Endothelial cell of umbilical vein (primary cell): ENCODE results near the gene RNF32. TPM values are rescaled to one million over a fixed set of nuclear protein-coding genes. Genes with fewer than 3 reads are reported as not detected.

Experiments
- BruUV-seq: library from RNA; stranded (reverse); fragments of 400-500 nt; replicated peaks from 2 replicates; lab custom pipeline; 2021; lab: Mats Ljungman, UMichigan
- CTCF ChIA-PET: fragments of 300-600, 350-600 bp; sonication (Branson Sonifier 250); formaldehyde crosslinking; loops from one replicate; lab custom pipeline; 2021; ENCODE audit warnings: antibody characterized with exemption, inconsistent platforms; lab: Charles Lee
- POLR2A ChIA-PET: fragments of 300-600, 350-600 bp; sonication (Branson Sonifier 250); formaldehyde crosslinking; loops from one replicate; lab custom pipeline; 2021; ENCODE audit warnings: antibody characterized with exemption, inconsistent platforms; lab: Charles Lee
- DNase-seq: peaks from one replicate; pipeline ENCODE4 v3.0.0-alpha.2; 2011; ENCODE audit warnings: low read depth, low spot score
- FAIRE-seq: peaks from 2 replicates; lab custom pipeline; 2011; peaks lifted over from hg19 to GRCh38; lab: Jason Lieb, UNC
- H2AFZ ChIP-seq: 2 replicates; pipeline ENCODE4 v1.6.0; 2012; ENCODE audit warnings: low read depth, low read length, control low read depth, inconsistent platforms
- H3K27ac ChIP-seq: 2 replicates; pipeline ENCODE4 v1.5.1; 2011; ENCODE audit warnings: low read depth, mild to moderate bottlenecking, control low read depth, low read length, moderate library complexity; ENCODE audit not compliant: insufficient read depth
- H3K27me3 ChIP-seq, 2 experiments: 2 replicates each; pipeline versions ENCODE4 v1.6.0 to v1.6.1; 2011; ENCODE audit warnings: low read length in 2 of 2, mixed read lengths in 1 of 2; ENCODE audit not compliant: control insufficient read depth in 2 of 2, insufficient read depth in 2 of 2
- H3K36me3 ChIP-seq, 2 experiments: 2 replicates in 1 of 2; 3 replicates in 1 of 2; pipeline ENCODE4 v1.5.1; 2011; ENCODE audit warnings: low read length in 2 of 2, mild to moderate bottlenecking in 1 of 2, moderate library complexity in 1 of 2; ENCODE audit not compliant: control insufficient read depth in 2 of 2, insufficient read depth in 2 of 2; ENCODE audit errors: extremely low read depth in 1 of 2
- H3K4me1 ChIP-seq: 3 replicates; pipeline ENCODE4 v1.5.1; 2011; ENCODE audit warnings: mild to moderate bottlenecking, low read length; ENCODE audit not compliant: control insufficient read depth, insufficient read depth; ENCODE audit errors: extremely low read depth
- H3K4me2 ChIP-seq: 2 replicates; pipeline ENCODE4 v1.6.1; 2011; ENCODE audit warnings: low read length, control low read depth, mixed read lengths; ENCODE audit not compliant: insufficient read depth
- H3K4me3 ChIP-seq, 3 experiments: fragments of 200-600 bp in 1 of 3; sonication (generic), shearing (Covaris generic) in 1 of 3; replicated peaks in 1 of 3; 2 replicates each; pipeline ENCODE4 v1.5.1; 2011 to 2016; ENCODE audit warnings: control low read depth in 3 of 3, low read length in 3 of 3, mild to moderate bottlenecking in 2 of 3, inconsistent platforms in 1 of 3, low read depth in 1 of 3, moderate library complexity in 1 of 3; ENCODE audit not compliant: insufficient read depth in 1 of 3
- H3K79me2 ChIP-seq: 2 replicates; pipeline ENCODE4 v1.6.0; 2012; ENCODE audit warnings: low read length, inconsistent platforms; ENCODE audit not compliant: control insufficient read depth, insufficient read depth
- H3K9ac ChIP-seq: replicated peaks from 2 replicates; pipeline ENCODE3; 2011; ENCODE audit warnings: low read length, control low read depth; ENCODE audit not compliant: insufficient read depth; ENCODE audit errors: extremely low read depth
- H3K9me1 ChIP-seq: replicated peaks from 3 replicates; pipeline ENCODE4 v1.6.0; 2011; ENCODE audit warnings: mild to moderate bottlenecking, low read length; ENCODE audit not compliant: control insufficient read depth, insufficient read depth; ENCODE audit errors: extremely low read depth
- H3K9me3 ChIP-seq: replicated peaks from 2 replicates; pipeline ENCODE4 v1.5.1; 2012; ENCODE audit warnings: low read length, inconsistent platforms; ENCODE audit not compliant: control insufficient read depth, insufficient read depth
- H4K20me1 ChIP-seq: replicated peaks from 2 replicates; pipeline ENCODE3; 2011; ENCODE audit warnings: mild to moderate bottlenecking, low read length; ENCODE audit not compliant: control insufficient read depth, insufficient read depth; ENCODE audit errors: extremely low read depth
- CTCF ChIP-seq, 2 donors: IDR thresholded peaks; 1 replicate in 1 of 2; 2 replicates in 1 of 2; pipeline ENCODE4 v1.5.1; 2011; ENCODE audit warnings: low read length in 2 of 2, mild to moderate bottlenecking in 2 of 2, moderate library complexity in 2 of 2, control low read depth in 1 of 2, inconsistent platforms in 1 of 2, low read depth in 1 of 2; ENCODE audit not compliant: insufficient read depth in 1 of 2; ENCODE audit errors: extremely low read depth in 1 of 2
- EZH2 ChIP-seq: IDR thresholded peaks from 2 replicates; pipeline ENCODE4 v1.6.1; 2012; ENCODE audit warnings: borderline replicate concordance, low read depth, mild to moderate bottlenecking, moderate library complexity, low read length, inconsistent platforms; ENCODE audit not compliant: severe bottlenecking
- FOS ChIP-seq: IDR thresholded peaks from 2 replicates; pipeline ENCODE4 v1.6.1; 2011; ENCODE audit warnings: mild to moderate bottlenecking, low read length, moderate library complexity, borderline replicate concordance; ENCODE audit not compliant: insufficient read depth
- GATA2 ChIP-seq: IDR thresholded peaks from 2 replicates; pipeline ENCODE4 v1.7.0; 2011; ENCODE audit warnings: low read depth, mild to moderate bottlenecking, moderate library complexity, mixed read lengths, low read length; ENCODE audit not compliant: insufficient read length, insufficient read depth
- JUN ChIP-seq: IDR thresholded peaks from 2 replicates; pipeline ENCODE4 v1.6.1; 2011; ENCODE audit warnings: borderline replicate concordance, low read depth; ENCODE audit not compliant: insufficient read length, insufficient read depth
- MAX ChIP-seq: IDR thresholded peaks from 2 replicates; pipeline ENCODE4 v1.6.1; 2011; ENCODE audit not compliant: insufficient read depth, insufficient read length
- MYC ChIP-seq: IDR thresholded peaks from one replicate; pipeline ENCODE4 v1.6.1; 2011; ENCODE audit warnings: mild to moderate bottlenecking, low read depth, low read length
- POLR2A ChIP-seq: IDR thresholded peaks from 2 replicates; pipeline ENCODE4 v1.6.1; 2012; ENCODE audit warnings: low read depth, mild to moderate bottlenecking, control low read depth, low read length
- POLR2AphosphoS5 ChIP-seq: IDR thresholded peaks from 2 replicates; pipeline ENCODE4 v1.6.1; 2012; ENCODE audit warnings: low read depth, mild to moderate bottlenecking, control low read depth, low read length, moderate library complexity; ENCODE audit not compliant: insufficient read depth
- dilution Hi-C: fragments of 300-500 bp; cut with MboI; formaldehyde crosslinking; loops from one replicate; pipeline ENCODE4 v1.15.0; 2019; ENCODE audit warnings: low sequenced_read_pairs; ENCODE audit not compliant: extremely low pct_ligation_motif_present
- intact Hi-C: fragments of 100-400 bp; cut with micrococcal nuclease; formaldehyde crosslinking; loops from one replicate; pipeline ENCODE4 v1.10.0; 2022
- polyA plus RNA-seq, 4 experiments: library from polyadenylated mRNA; depleted of rRNA in 3 of 4; stranded (reverse) in 3 of 4; unstranded in 1 of 4; fragments of >200 nt; gene quantifications; 2 replicates each; pipeline versions ENCODE4 v1.2.1 to v1.2.3, GENCODE V29; 2011 to 2012; ENCODE audit warnings: missing spikeins in 1 of 4
- total RNA-seq: library from RNA; stranded (reverse); gene quantifications from 2 replicates; pipeline ENCODE4 v1.2.3, GENCODE V29; 2021

Gene RNF32
- total and polyA plus RNA-seq, 2 donors (not counting 3 experiments of a cell fraction or from before 2014, with no cell fraction given), result 0.14 TPM; not detected in 1

DNA sequence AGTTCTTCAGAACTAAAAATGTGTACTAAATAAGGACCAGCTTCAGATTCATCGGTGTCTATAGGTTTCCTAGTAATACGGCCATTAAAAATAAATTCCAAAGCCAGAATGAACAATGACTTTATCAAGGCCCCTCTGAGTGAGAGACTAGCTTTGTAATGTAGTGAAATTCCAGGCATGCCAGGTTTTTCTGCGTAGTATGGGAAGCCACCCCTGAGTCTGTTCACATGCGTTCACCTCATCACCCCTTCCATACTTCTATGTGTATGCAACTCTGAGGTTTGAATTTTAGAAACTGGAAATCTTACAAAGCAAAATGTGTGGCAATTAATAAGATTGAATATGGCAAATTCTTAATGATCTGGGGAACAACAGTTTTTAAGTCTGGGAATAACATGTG, 24.5 kb downstream of the RNF32 start:
- no peak for FAIRE-seq
- Histone ChIP-seq H3K4me1 (no peaks in the 10 kb centered on the region), H3K27me3 (no peaks in the 10 kb centered on the region), H3K4me3 (no peak overlapping the region), H3K9me3 (no peaks in the 10 kb centered on the region), H3K36me3 (no peaks in the 10 kb centered on the region), H2AFZ (no peak overlapping the region), H3K27ac (no peak overlapping the region), H3K79me2 (no peaks in the 10 kb centered on the region), H4K20me1 (no peaks in the 10 kb centered on the region), H3K9me1 (no peaks in the 10 kb centered on the region), H3K4me2 (no peak overlapping the region), H3K9ac (no peak overlapping the region)
- dilution Hi-C loops (no loop called here), intact Hi-C loops (no loop called here)
- no peak for DNase-seq
- no TSS peak for BruUV-seq
- ChIA-PET POLR2A (no interaction called here), CTCF (no interaction called here)
- TF ChIP-seq GATA2, result no peak
- TF ChIP-seq FOS, result no peak
- no peak for TF ChIP-seq MAX
- TF ChIP-seq POLR2AphosphoS5, result no peak
- TF ChIP-seq CTCF (IDR thresholded peaks at IDR 0.05; ENCODE audit: extremely low read depth in 1 of 2, insufficient read depth in 1 of 2, low read depth in 1 of 2, low read length in 2 of 2), result no peak
- TF ChIP-seq JUN, result no peak
- TF ChIP-seq POLR2A, result no peak
- no peak for TF ChIP-seq MYC
- TF ChIP-seq EZH2, result no peak
